ENCODE results near the gene ZCCHC3. TPM values are rescaled to one million over a fixed set of nuclear protein-coding genes. Genes with fewer than 3 reads are reported as not detected.

The ZCCHC3 gene
- total RNA-seq, 6 experiments from 2014 or later = 10.9 to 11.7 (median 11.4) TPM

GRCh38 chr20:316316-317068, 19.1 kb downstream of the ZCCHC3 start:
- H3K27ac Mint-ChIP-seq = peak overlapping the region; percentile 60
- H3K4me3 Mint-ChIP-seq = no peak overlapping the region
- TF ChIP-seq, protein P1, sequence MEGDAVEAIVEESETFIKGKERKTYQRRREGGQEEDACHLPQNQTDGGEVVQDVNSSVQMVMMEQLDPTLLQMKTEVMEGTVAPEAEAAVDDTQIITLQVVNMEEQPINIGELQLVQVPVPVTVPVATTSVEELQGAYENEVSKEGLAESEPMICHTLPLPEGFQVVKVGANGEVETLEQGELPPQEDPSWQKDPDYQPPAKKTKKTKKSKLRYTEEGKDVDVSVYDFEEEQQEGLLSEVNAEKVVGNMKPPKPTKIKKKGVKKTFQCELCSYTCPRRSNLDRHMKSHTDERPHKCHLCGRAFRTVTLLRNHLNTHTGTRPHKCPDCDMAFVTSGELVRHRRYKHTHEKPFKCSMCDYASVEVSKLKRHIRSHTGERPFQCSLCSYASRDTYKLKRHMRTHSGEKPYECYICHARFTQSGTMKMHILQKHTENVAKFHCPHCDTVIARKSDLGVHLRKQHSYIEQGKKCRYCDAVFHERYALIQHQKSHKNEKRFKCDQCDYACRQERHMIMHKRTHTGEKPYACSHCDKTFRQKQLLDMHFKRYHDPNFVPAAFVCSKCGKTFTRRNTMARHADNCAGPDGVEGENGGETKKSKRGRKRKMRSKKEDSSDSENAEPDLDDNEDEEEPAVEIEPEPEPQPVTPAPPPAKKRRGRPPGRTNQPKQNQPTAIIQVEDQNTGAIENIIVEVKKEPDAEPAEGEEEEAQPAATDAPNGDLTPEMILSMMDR (IDR thresholded peaks at IDR 0.05) = no peak
- no peaks in the 10 kb centered on the region for H3K9me3 Mint-ChIP-seq
- peaks cover 3% of the 10 kb centered on the region for H3K27me3 Mint-ChIP-seq (ENCODE audit: insufficient read depth)
- peak; percentile 55 for DNase-seq
- H3K36me3 Mint-ChIP-seq (ENCODE audit: low read depth) = peaks cover 10% of the 10 kb centered on the region
- H3K4me1 Mint-ChIP-seq (ENCODE audit: low read depth) = peaks cover 22% of the 10 kb centered on the region

- Mint-ChIP-seq H3K9me3 (no peaks in the 10 kb centered on the region), H3K27ac (peak overlapping the region; percentile 94), H3K36me3 (ENCODE audit: low read depth) (peaks cover 27% of the 10 kb centered on the region), H3K27me3 (ENCODE audit: insufficient read depth) (peaks cover 3% of the 10 kb centered on the region), H3K4me1 (ENCODE audit: low read depth) (peaks cover 30% of the 10 kb centered on the region), H3K4me3 (peak overlapping the region; percentile 94)
- TF ChIP-seq, protein P1 (IDR thresholded peaks at IDR 0.05) = peak; percentile 66
- DNase-seq = peak; percentile 71
Observed at GRCh38 chr20:324177-325044, 27.0 kb downstream of the ZCCHC3 start.

- Mint-ChIP-seq H3K27me3 (ENCODE audit: insufficient read depth) (peaks cover 5% of the 10 kb centered on the region), H3K4me3 (peak within 1 kb of the TSS; percentile 94), H3K27ac (peak within 1 kb of the TSS; percentile 94), H3K4me1 (ENCODE audit: low read depth) (peaks cover 39% of the 10 kb centered on the region), H3K36me3 (ENCODE audit: low read depth) (peaks cover 25% of the 10 kb centered on the region), H3K9me3 (no peaks in the 10 kb centered on the region)
- DNase-seq = peak; percentile 92
- TF ChIP-seq, protein P1 (IDR thresholded peaks at IDR 0.05) = no peak
Observed at GRCh38 chr20:325045-325888, 27.9 kb downstream of the ZCCHC3 start, which contains the start of gene SOX12. TSS of gene SOX12 (plus strand) at chr20:325552. CDS start at chr20:325925, 373 bp downstream.

DNA sequence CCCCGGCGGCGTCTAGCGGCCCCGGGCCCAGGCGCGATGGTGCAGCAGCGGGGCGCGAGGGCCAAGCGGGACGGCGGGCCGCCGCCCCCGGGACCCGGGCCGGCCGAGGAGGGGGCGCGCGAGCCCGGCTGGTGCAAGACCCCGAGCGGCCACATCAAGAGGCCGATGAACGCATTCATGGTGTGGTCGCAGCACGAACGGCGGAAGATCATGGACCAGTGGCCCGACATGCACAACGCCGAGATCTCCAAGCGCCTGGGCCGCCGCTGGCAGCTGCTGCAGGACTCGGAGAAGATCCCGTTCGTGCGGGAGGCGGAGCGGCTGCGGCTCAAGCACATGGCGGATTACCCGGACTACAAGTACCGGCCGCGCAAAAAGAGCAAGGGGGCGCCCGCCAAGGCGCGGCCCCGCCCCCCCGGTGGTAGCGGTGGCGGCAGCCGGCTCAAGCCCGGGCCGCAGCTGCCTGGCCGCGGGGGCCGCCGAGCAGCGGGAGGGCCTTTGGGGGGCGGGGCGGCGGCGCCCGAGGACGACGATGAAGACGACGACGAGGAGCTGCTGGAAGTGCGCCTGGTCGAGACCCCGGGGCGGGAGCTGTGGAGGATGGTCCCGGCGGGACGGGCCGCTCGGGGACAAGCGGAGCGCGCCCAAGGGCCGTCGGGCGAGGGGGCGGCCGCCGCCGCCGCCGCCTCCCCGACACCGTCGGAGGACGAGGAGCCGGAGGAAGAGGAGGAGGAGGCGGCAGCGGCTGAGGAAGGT, 28.7 kb downstream of the ZCCHC3 start:
- TF ChIP-seq, protein P1 (IDR thresholded peaks at IDR 0.05) = no peak; the same call in 1 of the 2 replicates
- H3K9me3 Mint-ChIP-seq = no peaks in the 10 kb centered on the region
- DNase-seq = peak; percentile 63
- peaks cover 46% of the 10 kb centered on the region for H3K4me1 Mint-ChIP-seq (ENCODE audit: low read depth)
- peaks cover 5% of the 10 kb centered on the region for H3K27me3 Mint-ChIP-seq (ENCODE audit: insufficient read depth)
- H3K4me3 Mint-ChIP-seq = peak overlapping the region; percentile 88
- H3K36me3 Mint-ChIP-seq (ENCODE audit: low read depth) = peaks cover 20% of the 10 kb centered on the region
- H3K27ac Mint-ChIP-seq = peak overlapping the region; percentile 75

Data from HFFc6 (cell line).